Posterior cingulate gyrus (tissue), 11 donors: Measurements from ENCODE around the gene UNC13B.

ENCODE experiments used
- DNase-seq, 10 donors: peaks; one replicate each; pipeline versions ENCODE4 v3.0.0 to v3.0.0-alpha.2; 2020 to 2021; ENCODE audit warnings: mixed read lengths in 3 of 10
- intact Hi-C: fragments of 100-400 bp; cut with DNase I; formaldehyde crosslinking; loops from one replicate; pipeline ENCODE4 v1.15.1; 2023

The UNC13B gene

DNA sequence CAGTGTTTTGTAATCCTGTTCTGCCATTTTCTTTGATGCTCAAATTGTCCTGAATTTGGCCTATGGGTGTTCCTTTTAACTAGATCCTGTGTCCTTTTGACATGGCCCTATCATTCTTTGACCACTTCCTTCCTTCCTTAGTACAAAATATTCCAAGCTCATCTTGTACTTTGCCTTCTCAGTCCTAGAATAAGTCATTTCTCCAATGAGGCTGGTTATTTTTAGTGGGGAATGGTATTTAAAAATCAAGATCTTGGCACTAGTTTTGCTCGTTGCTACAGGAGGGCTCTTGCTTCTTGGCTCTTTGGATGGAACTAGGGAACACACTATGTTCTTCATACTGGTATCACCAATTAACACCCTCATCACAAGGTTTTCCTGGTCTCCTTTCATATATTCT, 108.1 kb downstream of the UNC13B start:
- intact Hi-C loops = loop anchor here (10.0 kb wide), 1 partner anchor 285 kb away; no protein-coding TSS in a partner anchor
- DNase-seq = no peak

DNA sequence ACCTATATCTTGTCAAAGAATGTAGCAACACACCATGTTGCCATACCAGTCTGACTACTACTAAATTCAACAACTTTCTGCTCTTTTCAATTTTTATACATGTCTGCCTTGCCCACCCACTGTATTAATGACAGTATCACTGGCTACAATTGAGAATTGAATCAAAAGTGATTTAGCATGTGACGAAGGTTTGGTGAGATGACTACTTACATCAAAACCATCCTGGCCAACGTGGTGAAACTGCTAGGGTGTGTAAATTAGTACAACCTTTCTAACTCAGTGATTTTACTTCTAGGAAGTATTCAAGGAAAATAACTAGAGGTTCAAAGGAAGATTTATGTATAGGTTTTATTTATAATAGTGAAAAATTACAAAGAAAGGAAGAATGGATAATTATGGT, 109.8 kb downstream of the UNC13B start:
- intact Hi-C loops = loop anchor here (10.0 kb wide), 1 partner anchor 283 kb away; no protein-coding TSS in a partner anchor
- no peak for DNase-seq

DNA sequence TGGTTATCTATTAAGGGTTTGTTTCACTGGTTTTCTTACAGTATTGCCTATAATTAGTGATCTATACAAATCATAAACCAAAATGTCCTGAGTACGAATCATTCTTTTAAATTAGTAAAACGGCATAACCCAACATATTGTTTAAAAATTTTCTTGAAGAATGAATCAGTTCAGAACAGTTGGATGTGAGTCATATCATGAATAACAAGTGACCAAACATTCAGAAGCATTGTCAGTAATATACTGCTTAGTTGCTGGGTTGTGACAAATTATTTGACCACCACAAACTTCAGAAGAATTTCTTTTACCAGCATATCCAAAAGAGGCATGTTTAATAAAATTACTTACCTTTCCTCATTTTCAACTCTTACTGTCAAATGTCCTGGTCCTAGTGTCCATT, 111.2 kb downstream of the UNC13B start:
- intact Hi-C loops = loop anchor here (10.0 kb wide), 1 partner anchor 282 kb away; no protein-coding TSS in a partner anchor
- DNase-seq = no peak

DNA sequence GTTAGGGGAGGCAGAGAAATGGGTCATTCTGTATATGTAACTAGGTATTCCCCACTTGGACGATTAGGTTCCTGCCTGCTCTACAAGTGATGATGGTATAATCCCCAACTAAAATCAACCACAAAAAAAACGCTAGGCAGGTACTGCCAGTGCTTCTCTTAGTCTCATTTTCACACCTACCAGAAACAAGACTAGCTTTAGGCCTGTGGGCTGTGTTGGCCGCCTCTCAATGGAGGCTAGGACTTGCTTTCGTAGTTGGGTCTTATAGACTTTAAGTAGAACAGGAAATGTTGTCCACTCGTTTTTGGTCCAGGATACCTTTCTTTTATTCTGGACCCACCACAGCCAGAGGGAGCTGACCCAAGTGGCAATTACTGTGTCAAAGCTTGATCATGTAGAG, 111.8 kb downstream of the UNC13B start:
- DNase-seq = no peak
- intact Hi-C loops = loop anchor here (10.0 kb wide), 1 partner anchor 281 kb away; no protein-coding TSS in a partner anchor

DNA sequence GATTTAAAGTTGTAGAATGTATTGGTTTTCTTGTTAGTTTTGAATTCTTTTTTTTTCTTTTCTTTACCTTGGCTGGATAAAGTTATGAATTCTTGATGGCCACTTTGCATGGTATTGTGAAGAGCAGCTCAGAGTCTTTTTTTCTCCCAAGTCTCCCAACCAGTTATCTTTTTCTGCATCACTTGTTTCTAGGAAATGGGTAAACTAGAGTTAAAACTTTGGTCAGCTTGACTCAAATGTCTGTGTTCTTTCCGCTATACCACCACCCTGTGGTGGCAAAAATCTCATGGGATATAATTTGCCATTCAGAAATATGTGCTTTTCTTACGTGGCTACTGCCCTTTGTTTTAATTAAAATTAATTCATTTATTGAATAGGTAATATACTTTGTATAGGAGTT, 113.2 kb downstream of the UNC13B start:
- intact Hi-C loops = loop anchor here (5.0 to 10.0 kb wide), 2 partner anchors 202 to 280 kb away; no protein-coding TSS in a partner anchor

DNA sequence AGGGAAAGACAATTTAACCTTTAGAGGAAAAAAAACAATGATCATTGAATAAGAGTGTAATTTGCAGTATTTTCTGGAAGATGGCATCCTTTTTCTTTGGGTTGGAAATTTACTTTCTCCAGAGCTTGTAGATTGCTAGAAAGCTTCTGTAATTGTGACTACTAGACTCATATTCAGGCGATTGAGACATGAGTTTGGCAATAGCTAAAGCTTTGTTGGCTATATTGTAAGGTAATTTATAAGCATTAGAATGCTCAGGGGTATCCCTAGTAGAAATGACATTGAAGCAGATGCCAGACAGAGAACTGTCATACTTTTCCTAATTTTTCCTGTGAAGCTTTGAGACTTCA, 115.3 kb downstream of the UNC13B start:
- DNase-seq = no peak
- intact Hi-C loops = loop anchor here (5.0 to 10.0 kb wide), 2 partner anchors 200 to 278 kb away; no protein-coding TSS in a partner anchor

More for the DNA sequence above, 113.2 kb downstream of the UNC13B start:
- no peak for DNase-seq

DNA sequence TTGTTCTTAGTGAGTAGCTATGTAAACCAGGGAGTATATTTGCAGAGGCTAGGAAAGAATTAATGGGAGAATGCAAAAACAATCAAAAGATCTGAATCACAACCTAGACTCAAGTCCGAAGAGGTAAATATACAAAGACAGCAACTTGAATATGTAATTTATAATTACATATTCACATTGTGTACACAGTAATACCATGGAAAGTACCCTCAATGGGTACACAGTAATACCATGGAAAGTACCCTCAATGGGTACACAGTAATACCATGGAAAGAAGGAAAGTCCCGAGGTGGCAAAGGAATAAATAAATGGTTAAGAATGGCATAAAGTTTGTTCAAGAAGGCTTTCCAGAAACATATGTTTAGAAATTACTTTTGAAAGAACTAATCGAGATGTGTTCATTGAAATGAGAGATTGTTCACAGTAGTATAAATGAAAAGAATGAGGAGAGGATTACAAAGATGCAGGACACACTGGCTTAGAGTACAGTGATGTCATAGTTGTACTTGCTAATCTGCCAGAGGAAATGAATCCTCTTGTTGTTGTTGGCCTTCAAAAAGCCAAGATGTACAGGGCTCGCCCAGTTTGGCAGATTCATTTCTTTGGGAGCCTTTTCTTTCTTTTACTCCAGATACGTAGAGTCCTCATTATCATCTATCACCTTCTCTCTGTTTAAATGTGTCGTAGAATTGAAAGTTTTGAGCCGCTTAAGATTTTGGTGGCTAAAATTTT, 116.0 kb downstream of the UNC13B start:
- DNase-seq = no peak
- intact Hi-C loops = loop anchor here (5.0 to 10.0 kb wide), 2 partner anchors 200 to 277 kb away; no protein-coding TSS in a partner anchor

DNA sequence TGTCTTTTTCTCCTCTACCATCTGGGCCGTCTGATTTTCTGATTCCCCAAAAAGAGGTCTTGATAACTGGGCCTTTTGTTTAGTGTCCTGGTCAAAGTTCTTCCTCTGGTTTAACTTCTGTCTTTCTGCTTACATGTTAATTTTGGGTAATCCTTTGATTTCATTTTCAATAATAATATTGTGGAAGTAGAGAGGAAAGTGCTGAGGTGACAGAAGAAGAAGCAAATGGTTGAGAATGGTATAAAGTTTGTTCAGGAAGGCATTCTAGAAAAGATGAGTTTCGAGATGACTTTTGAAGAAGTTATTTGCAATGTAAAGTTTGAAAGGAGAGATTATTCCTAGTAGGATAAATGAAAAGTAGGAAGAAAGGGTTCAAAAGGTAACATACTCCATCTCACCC, 118.1 kb downstream of the UNC13B start:
- intact Hi-C loops = loop anchor here (5.0 to 10.0 kb wide), 2 partner anchors 197 to 275 kb away; no protein-coding TSS in a partner anchor
- no peak for DNase-seq

DNA sequence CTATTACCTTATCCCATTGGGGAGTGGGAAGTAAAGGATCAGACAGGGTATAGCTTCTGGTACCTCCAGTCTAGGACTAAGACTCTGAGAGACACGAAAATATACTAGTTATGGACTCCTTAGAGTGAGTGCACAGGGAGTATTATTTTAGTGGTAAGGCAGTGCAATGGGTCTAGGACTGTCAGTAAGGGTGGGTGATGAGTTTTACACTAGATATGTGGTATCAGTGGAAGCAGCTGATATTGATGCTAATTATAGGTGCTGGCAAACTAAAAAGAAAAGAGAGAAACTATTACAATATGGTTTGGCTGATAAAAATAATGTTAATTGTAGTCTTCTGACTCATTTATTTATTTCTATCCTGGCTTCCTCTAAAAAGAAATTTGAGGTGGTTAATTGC, 118.6 kb downstream of the UNC13B start:
- DNase-seq = no peak
- intact Hi-C loops = no loop called here

DNA sequence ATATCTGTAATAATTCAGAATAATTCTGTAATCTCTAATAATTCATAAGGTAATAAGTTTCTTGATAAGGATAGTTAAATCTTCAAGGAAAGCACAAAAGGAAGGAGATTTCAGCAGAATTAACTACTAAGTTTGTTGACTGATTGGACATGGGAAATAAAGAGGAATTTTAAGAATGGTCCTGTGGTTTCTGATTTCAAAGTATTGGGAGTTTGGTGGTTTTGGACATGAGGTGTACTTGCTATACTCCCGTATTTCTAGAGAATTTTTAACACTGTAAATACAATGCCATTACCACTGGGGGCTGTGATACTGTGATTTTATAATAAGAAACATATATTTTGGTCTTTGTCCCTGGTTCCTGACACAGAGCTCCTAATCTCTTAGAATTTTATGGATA, 123.9 kb downstream of the UNC13B start:
- no peak for DNase-seq
- intact Hi-C loops = no loop called here

DNA sequence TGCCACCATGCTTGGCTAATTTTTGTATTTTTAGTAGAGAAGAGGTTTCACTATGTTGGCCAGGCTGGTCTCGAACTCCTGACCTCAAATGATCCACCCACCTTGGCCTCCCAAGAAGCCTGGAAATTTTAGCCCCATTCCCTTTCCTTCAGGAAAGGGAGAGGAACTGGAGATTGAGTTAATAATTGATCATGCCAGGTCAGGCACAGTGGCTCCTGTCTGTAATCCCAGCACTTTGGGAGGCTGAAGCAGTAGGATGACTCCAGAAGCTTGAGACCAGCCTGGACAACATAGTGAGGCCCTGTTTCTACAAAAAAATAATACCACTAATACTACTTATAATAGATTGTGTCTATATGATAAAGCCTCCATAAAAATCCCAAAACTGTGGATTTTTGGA, 124.6 kb downstream of the UNC13B start:
- intact Hi-C loops = no loop called here

DNA sequence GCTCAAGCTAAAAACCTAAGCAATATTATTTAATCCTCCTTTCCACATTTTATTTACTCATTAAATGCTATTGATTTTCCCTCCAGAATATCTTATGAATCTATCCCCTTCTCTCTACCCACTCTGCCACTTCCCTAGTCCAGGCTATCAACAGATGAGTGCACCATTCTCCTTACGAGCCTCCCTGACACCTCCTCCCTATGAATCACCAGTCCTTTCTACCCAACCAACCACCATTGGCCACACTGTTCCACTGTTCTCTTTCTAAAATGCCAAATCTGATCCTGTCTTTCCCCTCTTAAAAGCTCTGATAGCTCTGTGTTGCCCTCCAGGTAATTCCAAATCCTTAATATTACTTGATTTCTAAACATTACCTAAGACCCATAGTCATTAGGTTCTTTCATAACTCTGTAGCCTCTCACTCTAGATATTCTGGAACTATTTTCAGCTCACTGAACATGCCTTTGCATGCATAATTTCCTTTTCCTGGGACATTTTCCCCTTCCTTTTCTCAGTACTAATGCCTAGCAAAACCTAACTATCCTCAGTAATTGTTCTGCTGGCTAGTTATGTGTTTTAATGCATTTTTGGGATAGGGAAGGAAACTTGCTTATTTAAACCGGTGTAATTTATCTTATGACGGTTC, 126.3 kb downstream of the UNC13B start:
- intact Hi-C loops = no loop called here
- no peak for DNase-seq

More for the DNA sequence above, 124.6 kb downstream of the UNC13B start:
- DNase-seq = no peak

DNA sequence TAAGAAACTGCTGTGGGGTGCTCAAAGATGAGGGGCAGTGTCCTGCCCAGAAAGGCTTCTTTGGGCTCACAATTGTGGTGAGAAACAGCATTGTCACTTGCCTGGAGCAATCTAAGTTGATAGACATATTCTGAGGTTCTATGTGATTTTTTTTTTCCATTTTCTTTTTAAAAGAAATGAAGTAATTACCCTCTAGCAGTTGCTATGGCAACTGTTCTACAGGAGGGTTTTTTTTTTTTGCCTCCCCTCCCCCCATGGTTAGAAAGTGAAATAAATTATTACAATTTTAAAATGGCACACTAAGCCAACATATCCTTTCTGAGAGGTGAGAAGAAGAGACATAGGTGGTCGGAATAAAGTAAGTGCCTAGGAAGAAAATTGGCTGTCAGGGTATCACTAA, 127.0 kb downstream of the UNC13B start:
- no peak for DNase-seq
- intact Hi-C loops = no loop called here

DNA sequence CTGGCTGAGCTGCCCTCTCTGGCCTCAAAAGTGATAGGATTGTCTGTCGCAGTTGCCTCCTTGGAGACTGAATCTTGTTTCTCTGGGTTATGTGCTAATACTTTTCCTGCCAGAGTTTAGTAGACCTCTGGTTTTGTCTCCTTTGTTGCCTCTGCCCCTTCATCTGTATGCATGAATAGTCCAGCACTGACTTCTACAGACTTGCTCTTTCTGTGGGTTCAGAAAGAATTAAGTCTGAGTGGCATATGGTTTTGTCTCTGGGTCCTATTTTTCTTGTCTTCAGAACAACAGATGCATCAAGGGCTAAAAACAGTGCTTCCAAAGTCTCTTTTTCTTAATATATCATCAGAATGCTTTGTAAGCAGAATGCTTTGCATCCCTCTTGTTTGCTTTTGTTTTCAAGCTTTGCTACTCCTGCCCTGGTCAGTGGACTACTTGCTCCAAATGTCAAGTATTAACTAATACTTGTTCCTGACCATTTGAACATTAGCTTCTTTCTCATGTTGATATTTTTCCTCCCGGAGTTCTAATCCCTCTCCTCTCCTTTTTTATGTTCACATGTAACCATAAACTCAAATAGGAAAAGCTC, 131.7 kb downstream of the UNC13B start:
- no peak for DNase-seq
- intact Hi-C loops = no loop called here

DNA sequence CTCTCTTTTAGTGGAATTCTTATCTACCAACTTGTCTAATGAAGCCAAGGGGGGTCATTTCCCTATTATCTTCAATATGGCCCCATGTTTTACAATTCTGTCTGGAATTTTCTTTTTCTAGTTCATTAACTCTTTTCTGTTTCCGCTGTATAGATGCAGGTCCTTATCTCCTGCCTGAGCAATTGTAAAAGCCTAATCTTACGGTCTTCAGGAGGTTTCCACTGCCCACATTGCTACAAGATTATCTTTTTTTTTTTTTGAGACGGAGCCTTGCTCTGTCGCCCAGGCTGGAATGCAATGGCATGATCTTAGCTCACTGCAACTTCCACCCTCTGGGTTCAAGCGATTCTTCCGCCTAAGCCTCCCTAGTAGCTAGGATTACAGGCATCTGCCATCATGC, 132.3 kb downstream of the UNC13B start:
- intact Hi-C loops = no loop called here
- DNase-seq = no peak

DNA sequence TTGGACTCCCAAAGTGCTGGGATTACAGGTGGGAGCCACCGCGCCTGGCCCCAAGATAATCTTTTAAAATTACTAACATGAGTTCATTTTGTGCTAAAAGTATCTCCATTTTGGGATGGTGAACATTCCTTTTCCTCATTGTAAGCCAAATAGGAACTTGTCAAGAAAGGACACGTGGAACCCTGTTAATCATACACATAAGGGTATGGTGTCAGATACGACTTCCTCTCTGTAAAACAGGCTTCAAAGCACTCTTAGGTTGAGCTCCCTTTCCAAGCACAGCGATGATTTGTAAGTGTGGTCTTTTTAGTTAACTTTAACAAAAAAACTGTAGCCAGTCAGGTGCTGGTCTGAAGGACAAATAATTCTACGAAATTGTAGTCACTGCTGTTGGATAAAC, 132.7 kb downstream of the UNC13B start:
- intact Hi-C loops = no loop called here
- no peak for DNase-seq

DNA sequence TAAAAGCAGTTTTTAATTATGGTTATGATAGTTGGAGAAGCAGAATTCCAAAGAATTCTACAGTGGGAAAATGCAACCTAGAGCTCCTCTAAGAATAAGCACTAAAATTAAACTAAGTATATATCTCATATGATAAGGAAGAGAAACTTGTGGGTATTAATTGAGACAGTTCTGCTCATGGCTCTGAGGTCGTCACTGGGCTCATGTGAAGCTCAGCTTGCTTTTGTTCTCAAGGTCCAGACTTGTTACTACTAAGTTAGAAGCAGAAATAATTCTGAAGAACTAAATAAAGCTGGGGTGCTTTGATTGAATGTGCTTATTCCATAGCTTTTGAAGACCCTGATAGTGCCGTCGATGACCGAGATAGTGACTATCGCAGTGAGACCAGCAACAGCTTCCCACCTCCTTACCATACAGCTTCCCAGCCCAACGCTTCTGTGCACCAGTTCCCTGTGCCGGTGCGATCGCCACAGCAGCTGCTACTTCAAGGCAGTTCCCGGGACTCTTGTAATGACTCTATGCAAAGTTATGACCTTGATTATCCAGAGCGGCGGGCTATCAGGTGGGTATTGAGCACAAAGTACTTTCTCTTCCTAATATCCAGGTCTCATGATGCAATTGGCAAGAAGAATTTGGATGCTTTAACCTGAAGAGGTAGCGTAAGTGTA, 133.7 kb downstream of the UNC13B start:
- intact Hi-C loops = no loop called here
- DNase-seq = no peak

DNA sequence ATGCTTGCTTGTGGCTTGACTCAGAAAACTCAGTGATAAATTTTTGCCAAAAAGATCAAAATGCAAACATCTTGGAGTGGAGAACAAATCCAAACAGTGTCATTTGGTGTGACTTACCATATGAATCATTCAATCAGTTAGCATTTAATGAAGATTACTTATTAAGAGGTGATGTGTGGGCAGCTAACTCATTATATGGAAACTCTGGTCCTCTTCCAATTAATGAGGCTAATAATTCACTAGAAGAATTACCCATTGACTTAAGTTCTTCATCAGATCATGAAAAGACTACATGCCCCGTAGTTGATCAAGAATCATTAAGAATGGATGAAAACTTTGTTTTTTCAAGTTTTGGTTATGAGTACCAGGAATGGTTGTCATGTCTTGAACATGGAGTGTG, 141.8 kb downstream of the UNC13B start:
- DNase-seq = no peak

DNA sequence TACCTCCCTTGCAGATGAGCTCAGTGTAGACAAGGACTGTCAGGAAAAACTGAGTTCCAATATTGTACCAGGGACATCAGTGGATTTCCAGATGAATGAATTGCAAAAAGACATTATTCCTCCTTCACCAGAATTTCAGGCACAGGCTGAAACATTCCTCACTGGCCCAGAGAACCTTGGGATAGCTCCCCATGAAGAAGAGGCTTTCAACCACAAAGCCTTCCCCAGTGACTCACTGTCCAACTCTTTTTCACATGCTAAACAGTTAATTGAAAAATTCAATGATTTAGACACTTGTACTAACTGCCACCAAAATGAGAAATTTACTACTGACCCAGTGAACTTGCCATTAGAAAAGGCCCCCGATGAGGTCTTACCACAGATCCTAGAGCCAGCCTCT, 144.5 kb downstream of the UNC13B start:
- intact Hi-C loops = no loop called here
- no peak for DNase-seq

More for the DNA sequence above, 141.8 kb downstream of the UNC13B start:
- intact Hi-C loops = no loop called here

DNA sequence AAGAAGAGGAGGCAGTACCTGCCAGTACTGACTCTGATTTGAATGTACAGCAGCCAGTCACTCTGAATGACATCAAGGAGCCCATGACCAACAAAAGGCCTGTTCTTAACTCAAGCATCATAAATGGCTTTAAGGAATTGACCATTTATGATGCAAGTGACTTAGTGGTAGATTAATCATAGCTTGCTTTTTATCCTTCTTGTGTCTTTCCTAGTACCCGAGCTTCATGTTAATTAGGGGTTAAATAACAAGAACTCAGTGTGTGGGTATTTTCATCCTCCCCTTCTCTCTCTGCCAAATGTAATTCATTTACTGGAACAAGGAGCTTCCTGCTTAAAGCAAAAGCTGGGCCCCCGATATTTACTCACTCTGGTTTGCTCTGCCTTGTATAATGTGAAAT, 146.5 kb downstream of the UNC13B start:
- intact Hi-C loops = no loop called here
- DNase-seq = no peak
